OCI-LY3 (cell line): Measurements from ENCODE around the gene KRTAP21-2.

Source experiments
- EZH2phosphoT487 ChIP-seq: fragments of 200-600 bp; shearing (Covaris generic); IDR thresholded peaks from 2 replicates; pipeline ENCODE4 v1.6.1; 2018; ENCODE audit warnings: antibody characterized with exemption, mixed run types, low read depth
- TF ChIP-seq, protein P1 (sequence below): fragments of 200-600, 300-600 bp; sonication (generic); IDR thresholded peaks from 2 replicates; pipeline ENCODE4 v1.5.1; 2014; ENCODE audit warnings: antibody characterized with exemption, low read length, low read depth

DNA sequence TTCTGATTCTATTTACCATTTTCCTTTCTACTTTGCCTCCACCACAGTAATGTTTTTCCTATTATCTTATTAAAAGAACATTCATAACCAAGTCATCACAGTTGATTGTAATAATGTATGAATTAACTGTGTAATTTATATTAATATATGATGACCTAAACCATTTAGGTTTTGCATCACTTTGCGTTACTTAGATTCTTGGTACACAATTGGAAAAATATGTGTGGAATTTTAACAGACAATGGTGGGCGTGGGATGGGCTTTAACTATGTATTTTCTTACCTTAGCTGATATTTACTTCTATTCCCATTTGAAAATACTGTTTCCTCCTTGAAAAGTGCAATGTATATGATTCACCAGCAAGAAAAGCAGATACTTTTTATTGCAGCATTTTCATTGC, 32.1 kb downstream of the KRTAP21-2 start:
- TF ChIP-seq, protein P1, sequence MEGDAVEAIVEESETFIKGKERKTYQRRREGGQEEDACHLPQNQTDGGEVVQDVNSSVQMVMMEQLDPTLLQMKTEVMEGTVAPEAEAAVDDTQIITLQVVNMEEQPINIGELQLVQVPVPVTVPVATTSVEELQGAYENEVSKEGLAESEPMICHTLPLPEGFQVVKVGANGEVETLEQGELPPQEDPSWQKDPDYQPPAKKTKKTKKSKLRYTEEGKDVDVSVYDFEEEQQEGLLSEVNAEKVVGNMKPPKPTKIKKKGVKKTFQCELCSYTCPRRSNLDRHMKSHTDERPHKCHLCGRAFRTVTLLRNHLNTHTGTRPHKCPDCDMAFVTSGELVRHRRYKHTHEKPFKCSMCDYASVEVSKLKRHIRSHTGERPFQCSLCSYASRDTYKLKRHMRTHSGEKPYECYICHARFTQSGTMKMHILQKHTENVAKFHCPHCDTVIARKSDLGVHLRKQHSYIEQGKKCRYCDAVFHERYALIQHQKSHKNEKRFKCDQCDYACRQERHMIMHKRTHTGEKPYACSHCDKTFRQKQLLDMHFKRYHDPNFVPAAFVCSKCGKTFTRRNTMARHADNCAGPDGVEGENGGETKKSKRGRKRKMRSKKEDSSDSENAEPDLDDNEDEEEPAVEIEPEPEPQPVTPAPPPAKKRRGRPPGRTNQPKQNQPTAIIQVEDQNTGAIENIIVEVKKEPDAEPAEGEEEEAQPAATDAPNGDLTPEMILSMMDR: no peak
- TF ChIP-seq EZH2phosphoT487: no peak
